Measurements from ENCODE around the gene PRR14.
A peak's percentile ranks its signal among the peaks of the same experiment; 100 is the strongest.
"Not testable (repeated sequence)": the region's sequence is repeated elsewhere in the genome, so short reads cannot be mapped to it uniquely, and the experiment has no call there.

The PRR14 gene

GRCh38 chr16:30632454-30632853 is 18.3 kb upstream of the PRR14 start:
- DNase-seq (ENCODE audit: low spot score): not testable (repeated sequence)

DNA sequence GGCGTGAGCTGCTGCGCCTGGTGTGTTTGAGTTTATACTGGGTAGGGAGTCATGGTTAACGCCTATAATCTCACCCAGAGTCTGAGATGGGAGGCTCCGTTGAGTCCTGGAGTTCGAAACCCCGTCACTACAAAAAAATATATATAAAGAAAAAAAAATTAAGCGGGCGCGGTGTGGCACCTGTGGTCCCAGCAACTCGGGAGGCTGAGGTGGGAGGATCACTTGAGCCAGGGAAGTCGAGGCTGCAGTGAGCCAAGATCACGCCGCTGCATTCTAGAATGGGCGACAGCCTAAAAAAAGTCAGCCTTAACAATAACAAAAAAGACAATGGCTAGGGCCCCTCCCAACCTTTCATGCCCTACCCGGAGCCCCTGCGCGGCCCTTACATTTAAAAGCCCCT is 17.2 kb upstream of the PRR14 start:
- DNase-seq (ENCODE audit: low spot score): no peak

DNA sequence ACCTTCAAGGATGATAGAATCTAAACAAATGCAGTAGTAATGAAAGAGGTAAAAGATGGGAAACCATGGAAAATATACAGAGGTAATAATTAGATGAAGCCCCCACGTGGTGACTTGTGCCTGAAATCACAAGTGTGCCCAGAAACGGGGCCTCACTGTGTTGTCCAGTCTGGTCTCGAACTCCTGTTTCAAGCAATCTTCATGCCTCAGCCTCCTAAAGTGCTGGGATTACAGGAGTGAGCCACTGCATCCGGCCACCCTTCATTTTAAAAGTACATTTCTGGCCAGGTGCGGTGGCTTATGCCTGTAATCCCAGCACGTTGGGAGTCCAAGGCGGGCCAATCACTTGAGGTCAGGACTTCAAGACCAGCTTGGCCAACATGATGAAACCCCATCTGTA is 14.2 kb upstream of the PRR14 start:
- no peak for DNase-seq (ENCODE audit: low spot score)

GRCh38 chr16:30637139-30637538 is 13.6 kb upstream of the PRR14 start:
- not testable (repeated sequence) for DNase-seq (ENCODE audit: low spot score)

- peak; percentile 14 for DNase-seq (ENCODE audit: low spot score)
These were observed 12.8 kb upstream of the PRR14 start for GRCh38 chr16:30637944-30638343.

DNA sequence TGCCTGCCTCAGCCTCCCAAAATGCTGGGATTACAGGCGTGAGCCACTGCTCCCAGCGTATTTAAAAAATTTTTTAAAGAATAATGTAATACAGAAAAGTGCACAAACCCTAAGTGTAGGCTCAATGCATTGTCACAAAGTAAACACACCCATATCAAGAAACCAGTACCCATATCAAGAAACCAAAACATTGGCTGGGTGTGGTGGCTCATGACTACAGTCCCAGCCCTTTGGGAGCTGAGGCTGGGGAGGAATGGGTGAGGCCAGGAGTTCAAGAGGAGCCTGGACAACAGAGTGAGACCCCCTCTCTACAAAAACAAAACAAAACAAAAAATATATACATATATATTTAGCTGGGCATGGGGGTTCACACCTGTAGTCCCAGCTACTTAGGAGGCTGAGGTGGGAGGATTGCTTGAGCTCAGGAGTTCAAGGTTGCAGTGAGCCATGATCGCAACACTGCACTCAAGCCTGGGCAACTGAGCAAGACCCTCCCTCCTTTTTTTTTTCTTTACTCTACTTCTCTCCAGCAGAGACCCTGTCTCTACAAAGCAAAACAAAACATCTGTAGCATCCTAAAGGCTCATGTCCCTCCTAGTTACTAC is 9.3 kb upstream of the PRR14 start:
- no peak for DNase-seq (ENCODE audit: low spot score)

GRCh38 chr16:30644334-30644830 is 6.4 kb upstream of the PRR14 start:
- no peak for DNase-seq (ENCODE audit: low spot score)

- DNase-seq (ENCODE audit: low spot score): no peak
These were observed 5.0 kb upstream of the PRR14 start for GRCh38 chr16:30645727-30646126.

- DNase-seq (ENCODE audit: low spot score): no peak
These were observed 3.5 kb upstream of the PRR14 start for GRCh38 chr16:30647274-30647571.

- no peak for DNase-seq (ENCODE audit: low spot score)
These were observed 913 bp upstream of the PRR14 start for GRCh38 chr16:30649725-30650368.

GRCh38 chr16:30651124-30652004 is 604 bp downstream of the PRR14 start:
- DNase-seq (ENCODE audit: low spot score): peak; percentile 85

DNA sequence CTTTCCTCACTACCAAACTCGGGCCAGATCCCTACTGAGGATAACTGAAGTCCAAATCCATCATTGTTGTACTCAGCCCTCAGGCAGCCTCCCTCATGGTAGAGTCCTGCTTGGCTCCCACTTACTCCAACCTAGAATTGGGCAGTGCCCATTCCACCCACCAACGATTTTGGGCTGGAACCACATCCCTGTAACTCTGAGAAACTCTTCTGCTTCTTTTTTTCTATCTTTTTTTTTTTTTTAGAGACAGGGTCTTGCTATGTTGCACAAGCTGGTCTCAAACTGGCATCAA is 1.2 kb downstream of the PRR14 start:
- no peak for DNase-seq (ENCODE audit: low spot score)

DNA sequence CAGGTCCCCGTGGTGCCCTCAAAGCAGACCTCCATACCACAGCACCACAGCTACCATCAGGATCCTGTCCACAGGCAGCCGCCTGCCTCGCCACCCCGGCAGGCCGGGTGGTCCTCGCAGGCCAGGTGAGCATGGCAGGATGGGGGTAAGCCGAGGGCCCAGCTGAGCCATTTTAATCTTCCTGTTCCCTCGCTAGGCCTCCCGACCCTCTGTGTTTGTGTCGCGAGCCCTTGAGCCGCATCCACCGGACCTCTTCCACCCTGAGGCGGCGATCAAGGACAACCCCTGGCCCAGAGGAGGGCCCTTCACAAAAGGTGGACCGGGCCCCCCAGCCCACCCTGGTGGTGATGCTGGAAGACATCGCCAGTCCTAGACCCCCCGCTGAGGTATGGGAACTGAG is 2.0 kb downstream of the PRR14 start:
- DNase-seq (ENCODE audit: low spot score): no peak

DNA sequence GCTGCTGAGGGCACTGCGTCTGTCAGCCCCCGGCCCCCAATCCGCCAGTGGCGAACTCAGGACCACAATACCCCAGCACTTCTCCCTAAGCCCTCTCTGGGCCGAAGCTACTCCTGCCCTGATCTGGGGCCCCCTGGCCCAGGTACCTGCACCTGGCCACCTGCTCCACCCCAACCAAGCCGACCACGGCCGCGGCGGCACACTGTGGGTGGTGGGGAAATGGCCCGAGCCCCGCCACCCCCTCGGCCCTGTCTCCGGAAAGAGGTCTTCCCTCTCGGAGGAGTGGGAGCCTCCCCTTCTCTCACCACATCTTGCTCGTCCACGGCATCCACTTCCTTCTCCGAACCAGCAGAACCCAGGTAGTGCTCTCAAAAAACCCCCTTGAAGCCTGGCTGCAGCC is 4.1 kb downstream of the PRR14 start:
- DNase-seq (ENCODE audit: low spot score): no peak

GRCh38 chr16:30655815-30656347 is 5.1 kb downstream of the PRR14 start:
- no peak for DNase-seq (ENCODE audit: low spot score)

DNA sequence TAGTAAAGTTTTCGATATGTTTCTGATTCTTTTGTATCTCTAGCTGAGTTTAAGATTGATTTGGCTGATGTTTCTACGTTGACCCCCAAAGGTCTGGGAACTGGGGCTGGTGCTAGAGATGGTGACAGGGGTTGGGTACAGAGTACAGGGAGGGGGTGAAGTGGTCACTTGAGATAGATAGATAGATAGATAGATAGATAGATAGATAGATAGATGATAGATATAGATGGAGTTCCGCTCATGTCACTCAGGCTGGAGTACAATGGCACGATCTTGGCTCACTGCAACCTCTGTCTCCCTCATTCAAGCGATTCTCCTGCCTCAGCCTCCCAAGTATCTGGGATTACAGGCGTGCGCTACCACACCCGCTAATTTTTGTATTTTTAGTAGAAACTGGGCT is 5.6 kb downstream of the PRR14 start:
- DNase-seq (ENCODE audit: low spot score): no peak

DNA sequence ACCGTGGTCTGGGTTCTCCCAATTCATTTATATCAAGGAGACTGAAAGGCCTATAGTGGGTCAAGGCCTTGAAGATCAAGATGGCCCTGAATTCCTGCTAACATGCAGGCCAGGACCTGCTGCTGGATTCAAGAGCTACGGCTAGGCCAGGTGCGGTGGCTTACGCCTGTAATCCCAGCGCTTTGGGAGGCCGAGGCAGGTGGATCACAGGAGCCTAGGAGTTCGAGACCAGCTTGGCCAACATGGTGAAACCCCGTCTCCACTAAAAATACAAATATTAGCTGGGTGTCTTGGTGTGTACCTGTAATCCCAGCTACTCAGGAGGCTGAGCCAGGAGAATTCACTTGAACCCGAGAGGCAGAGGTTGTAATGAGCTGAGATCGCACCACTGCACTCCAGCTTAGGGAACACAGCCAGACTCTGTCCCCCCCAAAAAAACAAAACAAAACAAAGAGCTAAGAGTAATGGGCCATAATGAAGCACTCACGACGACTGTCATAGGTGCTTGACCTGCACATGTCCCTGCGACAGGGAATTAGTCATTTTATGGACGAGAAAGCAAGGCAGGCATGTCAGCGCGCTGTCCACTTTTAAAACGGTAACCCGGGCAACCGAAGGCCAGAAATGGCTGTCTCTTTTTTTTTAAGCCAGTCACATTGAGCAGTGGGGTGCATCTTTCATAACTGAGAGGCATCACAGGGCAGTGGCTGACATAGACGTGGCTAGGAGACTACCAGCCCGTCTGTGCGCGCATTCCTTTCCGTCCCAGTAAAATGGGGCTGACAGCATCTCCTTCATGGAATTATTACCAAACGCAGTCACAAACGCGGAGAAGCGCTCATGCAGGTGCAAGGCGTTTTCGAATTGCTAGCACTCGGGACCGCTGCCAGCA is 6.5 kb downstream of the PRR14 start:
- DNase-seq (ENCODE audit: low spot score): no peak

- DNase-seq (ENCODE audit: low spot score): peak; percentile 92
These were observed 7.3 kb downstream of the PRR14 start, which contains the start of gene FBRS for GRCh38 chr16:30657866-30658730. Gene FBRS, plus strand, starts transcription at chr16:30658431. Its CDS starts 1,088 bp downstream, at chr16:30659519.

GRCh38 chr16:30658731-30659506 is 8.2 kb downstream of the PRR14 start:
- peak; percentile 74 for DNase-seq (ENCODE audit: low spot score)
